ENCODE measurements around the gene PRPF6. TPM values are rescaled to one million over a fixed set of nuclear protein-coding genes. Genes with fewer than 3 reads are reported as not detected.
A peak's percentile ranks its signal among the peaks of the same experiment; 100 is the strongest.

The PRPF6 gene
- total RNA-seq, 2 donors from 2014 or later: 65.9 to 87.7 TPM

- Mint-ChIP-seq H3K27me3 (peaks cover 0 to 8% of the 10 kb centered on the region in 2 donors), H3K4me1 (ENCODE audit: low read depth in 2 of 2) (peaks cover 7 to 12% of the 10 kb centered on the region in 2 donors), H3K4me3 (peak overlapping the region; percentile 36), H3K27ac (no peak overlapping the region), H3K9me3 (no peaks in the 10 kb centered on the region), H3K36me3 (no peaks in the 10 kb centered on the region)
- no peak for ATAC-seq
- no peak for DNase-seq (ENCODE audit: low spot score)
Observed at GRCh38 chr20:64039293-64040160, 58.6 kb downstream of the PRPF6 start.

DNA sequence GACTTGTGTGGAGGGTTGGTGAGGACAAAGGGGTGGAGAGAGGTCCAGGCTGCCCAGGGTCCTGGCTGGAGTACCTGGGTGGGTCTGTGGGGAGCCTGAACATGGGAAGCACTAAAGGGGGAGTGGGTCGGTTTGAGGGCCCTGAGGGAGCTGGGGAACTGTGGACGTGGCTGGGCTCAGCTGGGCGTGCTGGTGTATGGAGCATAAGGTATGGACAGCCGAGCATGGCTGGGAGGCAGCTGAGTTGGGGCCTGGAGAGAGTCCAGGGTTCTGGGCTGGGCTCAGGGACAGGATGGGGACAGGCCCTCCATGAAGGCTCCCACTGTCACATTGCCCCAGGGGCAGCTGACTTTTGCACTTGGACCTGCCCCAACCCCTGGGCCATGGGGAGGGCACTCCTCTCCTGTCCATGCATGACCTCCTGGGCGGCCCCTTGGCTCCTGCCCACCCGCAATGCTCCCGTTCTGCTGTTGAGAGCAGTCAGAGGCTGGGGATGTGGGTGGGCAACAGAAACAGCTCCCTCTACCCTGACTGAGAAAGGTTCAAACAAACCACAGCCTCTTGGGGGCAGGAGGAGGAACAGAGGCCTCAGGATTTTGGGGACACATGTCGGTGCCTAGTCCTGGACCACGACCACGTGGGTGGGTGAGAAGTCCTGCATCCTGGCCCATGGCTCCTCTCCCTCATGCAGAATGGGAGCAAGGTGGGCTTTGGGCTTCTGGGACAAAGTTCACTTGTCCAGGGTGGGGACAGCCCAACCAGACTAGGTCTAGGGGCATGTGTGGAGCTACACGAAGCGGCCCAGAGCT is 59.5 kb downstream of the PRPF6 start:
- no peaks in the 10 kb centered on the region for H3K36me3 Mint-ChIP-seq
- H3K27ac Mint-ChIP-seq: no peak overlapping the region

DNA sequence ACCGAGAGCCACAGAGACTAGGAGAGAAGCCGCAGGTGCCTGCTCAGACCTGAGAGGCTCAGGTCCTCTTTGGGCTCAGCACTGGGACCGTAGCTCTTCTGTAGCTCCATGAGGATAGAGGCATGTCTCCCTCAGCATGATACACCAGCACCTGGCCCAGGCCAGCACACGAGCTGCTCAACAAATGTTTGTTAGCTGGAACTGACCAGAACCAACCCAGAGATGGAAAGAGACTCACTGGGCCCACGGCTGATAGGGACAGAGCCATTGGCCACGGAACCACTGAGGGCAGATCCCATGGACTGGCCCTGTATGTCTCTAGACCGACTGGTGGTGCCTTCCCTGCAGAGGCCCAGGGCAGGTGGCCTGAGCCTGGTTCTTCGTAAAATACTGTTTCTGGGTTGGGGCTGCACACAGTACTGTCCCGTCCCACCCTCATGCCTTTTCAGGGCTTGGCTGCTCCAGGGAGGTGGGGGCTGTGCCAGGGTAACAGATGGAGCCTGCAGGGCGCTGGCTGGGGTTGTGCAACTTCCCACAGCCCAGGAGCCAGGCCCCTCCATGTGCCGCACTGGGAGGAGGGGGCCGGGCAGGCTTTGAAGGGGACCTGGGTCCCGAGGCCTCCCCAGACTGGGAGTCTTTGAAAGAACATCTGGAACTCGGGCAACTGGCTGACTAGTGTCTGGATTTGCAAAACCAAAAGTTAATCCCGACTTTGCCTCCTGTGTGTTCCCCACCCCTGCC is 60.3 kb downstream of the PRPF6 start:
- H3K4me1 Mint-ChIP-seq (ENCODE audit: low read depth in 2 of 2): peaks cover 2 to 5% of the 10 kb centered on the region in 2 donors
- H3K4me3 Mint-ChIP-seq: no peak overlapping the region
- H3K36me3 Mint-ChIP-seq: no peaks in the 10 kb centered on the region
- H3K27me3 Mint-ChIP-seq: peaks cover 7 to 13% of the 10 kb centered on the region in 2 donors
- H3K27ac Mint-ChIP-seq: no peak overlapping the region
- DNase-seq (ENCODE audit: low spot score) (no peak), ATAC-seq (no peak)
- no peaks in the 10 kb centered on the region for H3K9me3 Mint-ChIP-seq

More for the DNA sequence above, 59.5 kb downstream of the PRPF6 start:
- H3K9me3 Mint-ChIP-seq: no peaks in the 10 kb centered on the region
- peaks cover 0 to 8% of the 10 kb centered on the region in 2 donors for H3K27me3 Mint-ChIP-seq
- ATAC-seq (no peak), DNase-seq (ENCODE audit: low spot score) (no peak)
- H3K4me3 Mint-ChIP-seq: no peak overlapping the region
- H3K4me1 Mint-ChIP-seq (ENCODE audit: low read depth in 2 of 2): peaks cover 2 to 5% of the 10 kb centered on the region in 2 donors

- H3K36me3 Mint-ChIP-seq: no peaks in the 10 kb centered on the region
- H3K9me3 Mint-ChIP-seq: no peaks in the 10 kb centered on the region
- H3K27ac Mint-ChIP-seq: no peak overlapping the region
- H3K27me3 Mint-ChIP-seq: peaks cover 12 to 17% of the 10 kb centered on the region in 2 donors
- ATAC-seq (no peak), DNase-seq (ENCODE audit: low spot score) (no peak)
- peaks cover 2 to 5% of the 10 kb centered on the region in 2 donors for H3K4me1 Mint-ChIP-seq (ENCODE audit: low read depth in 2 of 2)
- H3K4me3 Mint-ChIP-seq: no peak overlapping the region
Observed at GRCh38 chr20:64041781-64042053, 60.8 kb downstream of the PRPF6 start.

GRCh38 chr20:64042054-64042781 is 61.3 kb downstream of the PRPF6 start:
- no peak overlapping the region for H3K27ac Mint-ChIP-seq

GRCh38 chr20:64043768-64044167 is 62.8 kb downstream of the PRPF6 start:
- DNase-seq (ENCODE audit: low spot score): no peak
- no peak for ATAC-seq
- Mint-ChIP-seq H3K27me3 (peaks cover 19 to 24% of the 10 kb centered on the region in 2 donors), H3K27ac (no peak overlapping the region), H3K9me3 (no peaks in the 10 kb centered on the region), H3K4me3 (no peak overlapping the region), H3K4me1 (ENCODE audit: low read depth in 2 of 2) (no peaks in the 10 kb centered on the region), H3K36me3 (no peaks in the 10 kb centered on the region)

More at GRCh38 chr20:64042054-64042781, 61.3 kb downstream of the PRPF6 start:
- H3K4me1 Mint-ChIP-seq (ENCODE audit: low read depth in 2 of 2): peaks cover 2 to 5% of the 10 kb centered on the region in 2 donors
- H3K36me3 Mint-ChIP-seq: no peaks in the 10 kb centered on the region
- H3K9me3 Mint-ChIP-seq: no peaks in the 10 kb centered on the region
- no peak overlapping the region for H3K4me3 Mint-ChIP-seq
- peaks cover 17 to 21% of the 10 kb centered on the region in 2 donors for H3K27me3 Mint-ChIP-seq
- no peak for ATAC-seq
- DNase-seq (ENCODE audit: low spot score): no peak

GRCh38 chr20:64044484-64045247 is 63.7 kb downstream of the PRPF6 start:
- ATAC-seq (no peak), DNase-seq (ENCODE audit: low spot score) (no peak)
- peaks cover 19 to 24% of the 10 kb centered on the region in 2 donors for H3K27me3 Mint-ChIP-seq
- no peak overlapping the region for H3K27ac Mint-ChIP-seq
- H3K4me1 Mint-ChIP-seq (ENCODE audit: low read depth in 2 of 2): no peaks in the 10 kb centered on the region
- H3K9me3 Mint-ChIP-seq: no peaks in the 10 kb centered on the region
- no peak overlapping the region for H3K4me3 Mint-ChIP-seq
- no peaks in the 10 kb centered on the region for H3K36me3 Mint-ChIP-seq

DNA sequence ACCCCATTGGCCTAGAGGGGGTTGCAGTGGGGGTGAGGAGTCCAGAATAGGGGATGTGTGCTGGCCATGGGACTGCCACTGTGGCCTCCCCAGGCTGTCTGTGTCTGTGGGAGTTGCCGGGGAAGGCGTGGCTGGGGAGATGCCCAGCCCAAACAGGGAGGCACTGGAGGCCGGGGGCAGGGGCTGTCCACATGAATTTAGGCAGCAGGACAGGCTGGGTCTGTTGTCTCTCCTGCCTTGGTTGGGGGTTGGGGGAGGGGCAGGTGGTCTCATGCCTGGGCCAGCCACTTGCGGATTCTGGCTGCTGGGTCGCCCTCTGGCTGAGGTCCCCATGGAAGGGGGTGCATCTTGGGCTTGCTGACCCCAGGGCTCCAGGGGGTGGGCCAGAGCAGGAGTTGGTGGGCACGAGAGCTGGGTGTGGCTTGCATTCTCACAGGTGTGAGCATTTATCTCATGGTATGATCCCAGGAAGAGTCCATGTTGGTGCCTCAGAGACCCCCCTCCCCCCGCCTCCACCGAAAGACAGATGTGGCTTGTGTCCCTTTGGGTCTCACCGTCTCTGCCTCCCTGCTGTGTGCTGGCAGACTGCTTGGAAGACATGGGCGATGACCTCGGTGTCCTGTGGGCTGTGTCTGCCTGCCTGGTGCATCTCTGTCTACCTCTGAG is 64.5 kb downstream of the PRPF6 start:
- H3K9me3 Mint-ChIP-seq: no peaks in the 10 kb centered on the region
- no peak overlapping the region for H3K27ac Mint-ChIP-seq
- H3K36me3 Mint-ChIP-seq: no peaks in the 10 kb centered on the region
- no peak overlapping the region for H3K4me3 Mint-ChIP-seq
- no peak for ATAC-seq
- peaks cover 16 to 24% of the 10 kb centered on the region in 2 donors for H3K27me3 Mint-ChIP-seq
- DNase-seq (ENCODE audit: low spot score): no peak
- H3K4me1 Mint-ChIP-seq (ENCODE audit: low read depth in 2 of 2): no peaks in the 10 kb centered on the region

DNA sequence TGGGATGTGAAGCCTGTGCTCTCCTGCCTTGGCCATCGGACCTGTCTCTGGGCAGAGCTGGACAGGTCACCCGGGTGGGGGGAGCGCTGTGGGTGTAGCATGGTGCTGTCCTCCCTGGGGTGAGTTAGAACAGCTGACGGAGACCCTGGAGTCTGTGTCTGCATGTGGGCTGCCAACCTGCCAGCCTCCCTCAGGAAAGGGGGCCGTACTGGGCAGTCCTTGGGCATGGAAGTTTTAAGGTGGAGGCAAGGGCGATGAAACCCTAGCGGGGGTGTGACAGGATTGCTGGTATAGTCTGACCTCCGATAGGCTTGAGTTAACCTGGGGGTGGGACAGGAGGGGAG is 66.1 kb downstream of the PRPF6 start:
- Mint-ChIP-seq H3K4me3 (no peak overlapping the region), H3K36me3 (no peaks in the 10 kb centered on the region), H3K4me1 (ENCODE audit: low read depth in 2 of 2) (no peaks in the 10 kb centered on the region), H3K27me3 (peaks cover 15 to 24% of the 10 kb centered on the region in 2 donors), H3K9me3 (no peaks in the 10 kb centered on the region), H3K27ac (no peak overlapping the region)
- no peak for DNase-seq (ENCODE audit: low spot score)
- ATAC-seq: no peak

GRCh38 chr20:64047968-64048401 is 67.1 kb downstream of the PRPF6 start:
- H3K27ac Mint-ChIP-seq: no peak overlapping the region
- H3K4me3 Mint-ChIP-seq: no peak overlapping the region
- H3K4me1 Mint-ChIP-seq (ENCODE audit: low read depth in 2 of 2): no peaks in the 10 kb centered on the region
- DNase-seq (ENCODE audit: low spot score): no peak
- H3K9me3 Mint-ChIP-seq: no peaks in the 10 kb centered on the region
- no peak for ATAC-seq
- H3K27me3 Mint-ChIP-seq: peaks cover 16 to 24% of the 10 kb centered on the region in 2 donors
- H3K36me3 Mint-ChIP-seq: no peaks in the 10 kb centered on the region

- no peak for DNase-seq (ENCODE audit: low spot score)
- Mint-ChIP-seq H3K27ac (no peak overlapping the region), H3K9me3 (no peaks in the 10 kb centered on the region), H3K4me1 (ENCODE audit: low read depth in 2 of 2) (no peaks in the 10 kb centered on the region), H3K27me3 (peaks cover 21 to 24% of the 10 kb centered on the region in 2 donors), H3K4me3 (no peak overlapping the region), H3K36me3 (no peaks in the 10 kb centered on the region)
- ATAC-seq: no peak
Observed at GRCh38 chr20:64048402-64049044, 67.6 kb downstream of the PRPF6 start.

All from natural killer cell treated with Interleukin-12 subunit alpha and Interleukin-12 subunit beta and Interleukin-15 and Interleukin-18, amount 100 ng/mL, for 72 hours (primary cell).